ENCODE data around the gene APOBEC3G. TPM values are rescaled to one million over a fixed set of nuclear protein-coding genes. Genes with fewer than 3 reads are reported as not detected.

The APOBEC3G gene
- total and polyA plus RNA-seq, 2 experiments from 2014 or later: 1.3 to 4.6 TPM

DNA sequence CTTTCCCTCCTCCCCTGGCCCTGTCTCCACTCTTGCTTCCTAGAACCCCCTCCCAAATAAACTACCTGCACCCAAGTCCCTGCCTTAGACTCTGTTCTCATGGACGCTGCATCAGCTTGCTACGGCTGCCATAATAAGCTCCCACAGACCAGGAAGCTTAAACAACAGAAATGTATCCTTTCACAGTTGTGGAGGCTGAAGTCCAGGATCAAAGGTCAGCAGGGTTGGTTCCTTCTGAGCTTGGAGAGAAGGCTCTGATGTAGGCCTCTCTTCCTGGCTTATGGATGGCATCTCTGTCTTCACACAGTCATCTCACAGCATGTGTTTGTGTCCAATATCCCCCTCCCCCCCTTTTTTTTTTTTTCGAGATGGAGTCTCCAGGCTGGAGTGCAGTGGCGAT lies 52.0 kb downstream of the APOBEC3G start:
- H4K20me1 ChIP-seq (ENCODE audit: insufficient read depth, poor library complexity, severe bottlenecking): no peaks in the 10 kb centered on the region
- H3K27me3 ChIP-seq: no peaks in the 10 kb centered on the region
- H3K4me2 ChIP-seq: no peak overlapping the region
- TF ChIP-seq CTCF (IDR thresholded peaks at IDR 0.05; ENCODE audit: poor library complexity): no peak
- TF ChIP-seq EZH2 (IDR thresholded peaks at IDR 0.05; ENCODE audit: borderline replicate concordance): no peak
- TF ChIP-seq EZH2phosphoT487 (IDR thresholded peaks at IDR 0.05; ENCODE audit: low read depth, severe bottlenecking, unreplicated experiment): no peak
- DNase-seq (ENCODE audit: low spot score): peak; percentile 52
- no peak overlapping the region for H3K4me3 ChIP-seq
- H3K9me2 ChIP-seq (replicated peaks; ENCODE audit: insufficient read depth): no peaks in the 10 kb centered on the region
- H3K4me1 ChIP-seq (ENCODE audit: insufficient read depth): peaks cover 11% of the 10 kb centered on the region
- H3K9me3 ChIP-seq (ENCODE audit: low read depth): no peaks in the 10 kb centered on the region
- H3K27ac ChIP-seq: peak overlapping the region; percentile 34
- 79% methylated on average over 4 of the region's 4 CpGs for WGBS (ENCODE audit: low lambda C conversion rate, missing lambda C conversion rate)
- H3K36me3 ChIP-seq (replicated peaks; ENCODE audit: insufficient read depth, low read depth): no peaks in the 10 kb centered on the region
- H2AFZ ChIP-seq: no peak overlapping the region
- no peaks in the 10 kb centered on the region for H3K79me2 ChIP-seq

DNA sequence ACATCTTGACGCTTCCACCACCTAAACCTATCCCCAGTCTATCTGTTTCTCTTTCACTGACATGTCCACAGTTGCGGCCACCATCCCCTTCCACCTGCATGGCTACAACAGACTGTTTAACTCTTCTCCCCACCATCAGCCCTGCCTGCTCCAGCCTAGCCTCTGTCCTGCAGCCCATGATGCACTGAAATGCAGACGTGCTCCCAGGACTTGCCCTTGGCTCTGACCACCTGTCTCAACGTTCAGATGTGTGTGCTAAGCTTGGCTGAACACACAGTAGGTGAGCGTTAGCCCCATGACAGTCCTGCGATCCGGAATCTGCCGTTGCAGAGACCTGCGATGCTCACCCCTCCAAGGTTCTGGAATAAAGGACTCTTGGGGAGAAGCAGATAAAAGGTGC lies 52.7 kb downstream of the APOBEC3G start:
- Histone ChIP-seq H3K9me2 (replicated peaks; ENCODE audit: insufficient read depth) (no peaks in the 10 kb centered on the region), H4K20me1 (ENCODE audit: insufficient read depth, poor library complexity, severe bottlenecking) (no peaks in the 10 kb centered on the region), H3K27me3 (no peaks in the 10 kb centered on the region), H3K27ac (no peak overlapping the region), H2AFZ (no peak overlapping the region), H3K4me1 (ENCODE audit: insufficient read depth) (peaks cover 11% of the 10 kb centered on the region), H3K36me3 (replicated peaks; ENCODE audit: insufficient read depth, low read depth) (no peaks in the 10 kb centered on the region), H3K79me2 (no peaks in the 10 kb centered on the region), H3K4me2 (no peak overlapping the region), H3K9me3 (ENCODE audit: low read depth) (no peaks in the 10 kb centered on the region), H3K4me3 (no peak overlapping the region)
- DNase-seq (ENCODE audit: low spot score): no peak
- no peak for TF ChIP-seq CTCF (IDR thresholded peaks at IDR 0.05; ENCODE audit: poor library complexity)
- 96% methylated on average over 9 of the region's 9 CpGs for WGBS (ENCODE audit: low lambda C conversion rate, missing lambda C conversion rate)

- H3K9me2 ChIP-seq (replicated peaks; ENCODE audit: insufficient read depth): no peaks in the 10 kb centered on the region
- H3K9me3 ChIP-seq (ENCODE audit: low read depth): no peaks in the 10 kb centered on the region
- peaks cover 11% of the 10 kb centered on the region for H3K4me1 ChIP-seq (ENCODE audit: insufficient read depth)
- no peak overlapping the region for H2AFZ ChIP-seq
- H3K27me3 ChIP-seq: no peaks in the 10 kb centered on the region
- no peak overlapping the region for H3K27ac ChIP-seq
- H3K36me3 ChIP-seq (replicated peaks; ENCODE audit: insufficient read depth, low read depth): no peaks in the 10 kb centered on the region
- no peak overlapping the region for H3K4me3 ChIP-seq
- H3K79me2 ChIP-seq: no peaks in the 10 kb centered on the region
- TF ChIP-seq CTCF (IDR thresholded peaks at IDR 0.05; ENCODE audit: poor library complexity) (no peak), EZH2 (IDR thresholded peaks at IDR 0.05; ENCODE audit: borderline replicate concordance) (no peak), EZH2phosphoT487 (IDR thresholded peaks at IDR 0.05; ENCODE audit: low read depth, severe bottlenecking, unreplicated experiment) (no peak)
- WGBS (ENCODE audit: low lambda C conversion rate, missing lambda C conversion rate): 91% methylated on average over 8 of the region's 8 CpGs
- no peak for DNase-seq (ENCODE audit: low spot score)
- H4K20me1 ChIP-seq (ENCODE audit: insufficient read depth, poor library complexity, severe bottlenecking): no peaks in the 10 kb centered on the region
- H3K4me2 ChIP-seq: no peak overlapping the region
Measured at GRCh38 chr22:39130152-39130704, 53.2 kb downstream of the APOBEC3G start.
